GM18907 (cell line): ENCODE measurements around the gene TLE3.

Source experiments
- ATAC-seq: cut with Tn5 transposase; IDR thresholded peaks from one replicate; pipeline ENCODE4 v1.9.1; 2021; ENCODE audit warnings: mild to moderate bottlenecking, moderate library complexity; ENCODE audit not compliant: unreplicated experiment

Gene TLE3

GRCh38 chr15:70099967-70100473 lies 2.3 kb upstream of the TLE3 start:
- no peak for ATAC-seq

GRCh38 chr15:70099167-70099966 lies 1.6 kb upstream of the TLE3 start:
- ATAC-seq = peak; percentile 56

- ATAC-seq = no peak
These were observed 897 bp upstream of the TLE3 start for GRCh38 chr15:70098461-70099166.

GRCh38 chr15:70098153-70098460 lies 390 bp upstream of the TLE3 start:
- ATAC-seq = no peak

GRCh38 chr15:70097063-70097320 lies 725 bp downstream of the TLE3 start:
- no peak for ATAC-seq

GRCh38 chr15:70096215-70097062 lies 1.3 kb downstream of the TLE3 start:
- no peak for ATAC-seq

GRCh38 chr15:70095408-70096214 lies 2.1 kb downstream of the TLE3 start:
- ATAC-seq = no peak

- ATAC-seq = no peak
These were observed 2.9 kb downstream of the TLE3 start for GRCh38 chr15:70094690-70095311.

GRCh38 chr15:70093481-70094319 lies 4.0 kb downstream of the TLE3 start:
- no peak for ATAC-seq

GRCh38 chr15:70093070-70093469 lies 4.6 kb downstream of the TLE3 start:
- no peak for ATAC-seq

- ATAC-seq = no peak
These were observed 5.2 kb downstream of the TLE3 start for GRCh38 chr15:70092464-70093027.

GRCh38 chr15:70091726-70092463 lies 5.8 kb downstream of the TLE3 start:
- ATAC-seq = no peak

- no peak for ATAC-seq
These were observed 7.1 kb downstream of the TLE3 start for GRCh38 chr15:70090436-70091296.

- no peak for ATAC-seq
These were observed 8.1 kb downstream of the TLE3 start for GRCh38 chr15:70089692-70089971.

GRCh38 chr15:70088887-70089691 lies 8.6 kb downstream of the TLE3 start:
- no peak for ATAC-seq

- ATAC-seq = no peak
These were observed 9.3 kb downstream of the TLE3 start for GRCh38 chr15:70088455-70088854.
